Measurements from ENCODE around the gene MRPS34. TPM values are rescaled to one million over a fixed set of nuclear protein-coding genes. Genes with fewer than 3 reads are reported as not detected.

MRPS34 gene
- total and polyA plus RNA-seq, 10 of the 15 experiments (the other 5 are each of a cell fraction or from before 2014, with no cell fraction given), result 3.6 to 285 (median 147) TPM

GRCh38 chr16:1741553-1742165, 31.3 kb downstream of the MRPS34 start (continued):
- TF ChIP-seq NKRF (conservative IDR thresholded peaks at IDR 0.05) (no peak), FOS (IDR thresholded peaks at IDR 0.05; ENCODE audit: borderline replicate concordance, extremely low read depth, insufficient read length) (no peak), CEBPZ (IDR thresholded peaks at IDR 0.05; ENCODE audit: low read depth, low read length) (no peak), STAT3 (IDR thresholded peaks at IDR 0.05; ENCODE audit: low read depth, low read length) (no peak), EED (IDR thresholded peaks at IDR 0.05; ENCODE audit: low read depth) (no peak), SUPT20H (IDR thresholded peaks at IDR 0.05; ENCODE audit: borderline replicate concordance, control insufficient read depth, low read depth, low read length) (no peak), YBX1 (IDR thresholded peaks at IDR 0.05) (no peak)

All from GM12878 (cell line).